H9 (cell line): Measurements from ENCODE around the gene PRPF19. TPM values are rescaled to one million over a fixed set of nuclear protein-coding genes. Genes with fewer than 3 reads are reported as not detected.
A peak's percentile ranks its signal among the peaks of the same experiment; 100 is the strongest.

ENCODE experiments used
- DNase-seq: peaks from one replicate; pipeline ENCODE4 v3.0.0-alpha.2; 2017
- H2AFZ ChIP-seq: one replicate; pipeline ENCODE4 v1.6.1; 2013; ENCODE audit warnings: mild to moderate bottlenecking, low read length, control low read depth, moderate library complexity
- H2AK5ac ChIP-seq: 2 replicates; pipeline ENCODE4 v1.6.1; 2013; ENCODE audit warnings: low read length, control low read depth, mixed read lengths; ENCODE audit not compliant: insufficient read length
- H2BK120ac ChIP-seq: one replicate; pipeline ENCODE4 v1.6.1; 2013; ENCODE audit warnings: low read depth, mild to moderate bottlenecking, low read length, control low read depth, inconsistent platforms; ENCODE audit not compliant: poor library complexity, severe bottlenecking
- H2BK12ac ChIP-seq: 2 replicates; pipeline ENCODE4 v1.6.1; 2013; ENCODE audit warnings: low read length, control low read depth, mixed read lengths, low read depth; ENCODE audit not compliant: insufficient read length
- H2BK15ac ChIP-seq: 2 replicates; pipeline ENCODE4 v1.6.1; 2013; ENCODE audit warnings: low read depth, low read length, control low read depth
- H2BK20ac ChIP-seq: one replicate; pipeline ENCODE4 v1.6.1; 2013; ENCODE audit warnings: low read depth, mild to moderate bottlenecking, low read length, control low read depth, inconsistent platforms; ENCODE audit not compliant: poor library complexity, severe bottlenecking
- H2BK5ac ChIP-seq: 2 replicates; pipeline ENCODE4 v1.6.1; 2013; ENCODE audit warnings: low read length, control low read depth, mixed read lengths; ENCODE audit not compliant: insufficient read length
- H3K14ac ChIP-seq: 2 replicates; pipeline ENCODE4 v1.6.1; 2013; ENCODE audit warnings: low read length, control low read depth; ENCODE audit not compliant: insufficient read depth
- H3K18ac ChIP-seq: 2 replicates; pipeline ENCODE4 v1.6.1; 2013; ENCODE audit warnings: low read depth, mild to moderate bottlenecking, mixed read lengths, low read length, control low read depth; ENCODE audit not compliant: insufficient read length
- H3K23ac ChIP-seq: 2 replicates; pipeline ENCODE4 v1.6.1; 2013; ENCODE audit warnings: low read length, control low read depth, mixed read lengths, low read depth; ENCODE audit not compliant: insufficient read length
- H3K23me2 ChIP-seq: 2 replicates; pipeline ENCODE4 v1.6.1; 2013; ENCODE audit warnings: low read depth, mild to moderate bottlenecking, mixed read lengths, low read length, control low read depth; ENCODE audit not compliant: insufficient read length, poor library complexity, severe bottlenecking
- H3K27ac ChIP-seq: 2 replicates; pipeline ENCODE4 v1.5.1; 2013; ENCODE audit warnings: low read length, control low read depth, mixed read lengths, low read depth; ENCODE audit not compliant: insufficient read length
- H3K27me3 ChIP-seq: 2 replicates; pipeline ENCODE4 v1.6.1; 2013; ENCODE audit warnings: low read length, control low read depth, inconsistent platforms; ENCODE audit not compliant: insufficient read depth
- H3K4ac ChIP-seq: 2 replicates; pipeline ENCODE4 v1.6.1; 2013; ENCODE audit warnings: low read depth, mild to moderate bottlenecking, control low read depth, inconsistent platforms, low read length, moderate library complexity
- H3K4me1 ChIP-seq: 2 replicates; pipeline ENCODE4 v1.6.1; 2013; ENCODE audit warnings: low read length, control low read depth, inconsistent platforms; ENCODE audit not compliant: insufficient read depth
- H3K4me2 ChIP-seq: 2 replicates; pipeline ENCODE4 v1.6.1; 2013; ENCODE audit warnings: low read length, control low read depth, mixed read lengths; ENCODE audit not compliant: insufficient read length, insufficient read depth
- H3K56ac ChIP-seq: 2 replicates; pipeline ENCODE4 v1.6.1; 2013; ENCODE audit warnings: low read depth, mild to moderate bottlenecking, mixed read lengths, low read length, control low read depth; ENCODE audit not compliant: insufficient read length
- H3K79me1 ChIP-seq: 2 replicates; pipeline ENCODE4 v1.6.1; 2013; ENCODE audit warnings: low read depth, mild to moderate bottlenecking, moderate library complexity, low read length, control low read depth, inconsistent platforms; ENCODE audit not compliant: insufficient read depth, poor library complexity, severe bottlenecking
- H3K79me2 ChIP-seq: 2 replicates; pipeline ENCODE4 v1.6.1; 2013; ENCODE audit warnings: low read length, control low read depth, inconsistent platforms; ENCODE audit not compliant: insufficient read depth
- H3K9ac ChIP-seq: 2 replicates; pipeline ENCODE4 v1.6.1; 2013; ENCODE audit warnings: low read length, control low read depth, mixed read lengths; ENCODE audit not compliant: insufficient read length; ENCODE audit errors: extremely low read depth
- H3K9me3 ChIP-seq: one replicate; pipeline ENCODE4 v1.6.1; 2013; ENCODE audit warnings: low read depth, low read length, inconsistent platforms; ENCODE audit not compliant: control insufficient read depth
- H3T11ph ChIP-seq: one replicate; pipeline ENCODE4 v1.6.1; 2013; ENCODE audit warnings: mild to moderate bottlenecking, low read length, control low read depth, inconsistent platforms
- H4K20me1 ChIP-seq: one replicate; pipeline ENCODE4 v1.6.1; 2013; ENCODE audit not compliant: control insufficient read depth, insufficient read length, insufficient read depth
- H4K5ac ChIP-seq: 2 replicates; pipeline ENCODE4 v1.6.1; 2013; ENCODE audit warnings: low read depth, mild to moderate bottlenecking, mixed read lengths, low read length, control low read depth; ENCODE audit not compliant: insufficient read length
- H4K8ac ChIP-seq: replicated peaks from 2 replicates; pipeline ENCODE4 v1.6.1; 2013; ENCODE audit warnings: low read length, control low read depth, mixed read lengths, low read depth; ENCODE audit not compliant: insufficient read length
- H4K91ac ChIP-seq: 2 replicates; pipeline ENCODE4 v1.6.1; 2013; ENCODE audit warnings: low read depth, mild to moderate bottlenecking, moderate library complexity, mixed read lengths, low read length, control low read depth; ENCODE audit not compliant: insufficient read length
- H3K27ac Mint-ChIP-seq, 3 experiments: 2 replicates in 2 of 3; 3 replicates in 1 of 3; pipeline ENCODE4 v1.8.0; 2020 to 2021; ENCODE audit warnings: mixed read lengths in 3 of 3, mild to moderate bottlenecking in 1 of 3, moderate library complexity in 1 of 3
- H3K27me3 Mint-ChIP-seq: 2 replicates; pipeline ENCODE4 v1.8.0; 2021; ENCODE audit warnings: low read depth, mild to moderate bottlenecking, moderate library complexity, mixed read lengths
- H3K36me3 Mint-ChIP-seq, 3 experiments: 2 replicates in 2 of 3; 3 replicates in 1 of 3; pipeline ENCODE4 v1.8.0; 2020 to 2021; ENCODE audit warnings: low read depth in 3 of 3, mixed read lengths in 3 of 3; ENCODE audit not compliant: insufficient read depth in 1 of 3
- H3K4me1 Mint-ChIP-seq, 2 experiments: 2 replicates each; pipeline ENCODE4 v1.8.0; 2020; ENCODE audit warnings: mixed read lengths in 2 of 2
- H3K4me3 Mint-ChIP-seq, 2 experiments: 2 replicates in 1 of 2; 3 replicates in 1 of 2; pipeline ENCODE4 v1.8.0; 2020 to 2021; ENCODE audit warnings: mild to moderate bottlenecking in 2 of 2, mixed read lengths in 2 of 2, moderate library complexity in 1 of 2
- H3K9me3 Mint-ChIP-seq, 2 experiments: 2 replicates in 1 of 2; 3 replicates in 1 of 2; pipeline ENCODE4 v1.8.0; 2020; ENCODE audit warnings: mild to moderate bottlenecking in 2 of 2, mixed read lengths in 2 of 2, moderate library complexity in 1 of 2
- CTCF ChIP-seq: fragments of 200-600 bp; sonication (generic); conservative IDR thresholded peaks from 3 replicates; pipeline ENCODE4 v1.8.0; 2021; ENCODE audit warnings: antibody characterized with exemption, mild to moderate bottlenecking
- WGBS: extraction: QIAGEN DNeasy Blood & Tissue Kit; methylation state at CpG from one replicate; pipeline ENCODE4 v1.1.7; 2013; ENCODE audit warnings: missing lambda C conversion rate, low lambda C conversion rate, mixed read lengths; ENCODE audit not compliant: insufficient read length; ENCODE audit errors: extremely low coverage; 5-methylcytosine and 5-hydroxymethylcytosine counted together
- long read RNA-seq: library from polyadenylated mRNA; unstranded; transcript quantifications from one replicate; pipeline ENCODE4 v2.0.0, GENCODE V29; 2020
- total RNA-seq: library from RNA; stranded (reverse); gene quantifications from 2 replicates; pipeline ENCODE4 v1.2.1, GENCODE V29; 2021

Gene PRPF19
- total RNA-seq, result 130 and 132 TPM in 2 replicates
- long read RNA-seq, partial matches to known transcripts, result 2 of 4 reads
- long read RNA-seq, other reads (novel, unspliced or antisense), result 2 of 4 reads

- H3K23me2 ChIP-seq, result peaks cover 5% of the 10 kb centered on the region
- no peak within 1 kb of the TSS for H3K4ac ChIP-seq
- peaks cover 3% of the 10 kb centered on the region; the same call in 1 of the 2 replicates for H3K4me1 ChIP-seq
- H3K9me3 ChIP-seq, result no peaks in the 10 kb centered on the region
- no peak within 1 kb of the TSS for H3K23ac ChIP-seq
- peaks cover 3 to 5% of the 10 kb centered on the region in 2 experiments; a peak in 4 of 5 replicates for H3K9me3 Mint-ChIP-seq
- no peak within 1 kb of the TSS for H2BK120ac ChIP-seq
- H2AFZ ChIP-seq, result peak within 1 kb of the TSS; percentile 69
- peak within 1 kb of the TSS; percentile 89 to 93 for H3K4me3 Mint-ChIP-seq
- H3K4me1 Mint-ChIP-seq, result peaks cover 7 to 21% of the 10 kb centered on the region in 2 experiments
- peaks cover 33% of the 10 kb centered on the region for H3K27me3 Mint-ChIP-seq
- peak within 1 kb of the TSS; percentile 58; the same call in 1 of the 2 replicates for H3K14ac ChIP-seq
- no peak within 1 kb of the TSS for H3K56ac ChIP-seq
- peak within 1 kb of the TSS; percentile 77 for H3K4me2 ChIP-seq
- peaks cover 13 to 24% (median 20%) of the 10 kb centered on the region in 3 experiments; a peak in 6 of 7 replicates for H3K36me3 Mint-ChIP-seq
- no peak within 1 kb of the TSS for H4K5ac ChIP-seq
- H4K91ac ChIP-seq, result no peak within 1 kb of the TSS
- H3K27ac Mint-ChIP-seq, result peak within 1 kb of the TSS; percentile 87 to 95 (median 88)
- H4K8ac ChIP-seq, result no peak within 1 kb of the TSS
- no CpG with 5 or more reads among the region's 75 CpGs for WGBS
- peak within 1 kb of the TSS; percentile 83 for H3K9ac ChIP-seq
- H3K27me3 ChIP-seq, result no peaks in the 10 kb centered on the region; the same call in 1 of the 2 replicates
- H3K27ac ChIP-seq, result no peak within 1 kb of the TSS
- H3T11ph ChIP-seq, result no peak within 1 kb of the TSS
- peak; percentile 98 for DNase-seq
- H4K20me1 ChIP-seq, result no peaks in the 10 kb centered on the region
- TF ChIP-seq CTCF, result no peak
- no peak within 1 kb of the TSS for H2BK12ac ChIP-seq
- H2BK15ac ChIP-seq, result no peak within 1 kb of the TSS
- no peak within 1 kb of the TSS for H2BK5ac ChIP-seq
- no peak within 1 kb of the TSS for H3K18ac ChIP-seq
- H3K79me2 ChIP-seq, result peaks cover 18% of the 10 kb centered on the region; the same call in 1 of the 2 replicates
- H2BK20ac ChIP-seq, result no peak within 1 kb of the TSS
- no peak within 1 kb of the TSS for H2AK5ac ChIP-seq
- peaks cover 5% of the 10 kb centered on the region for H3K79me1 ChIP-seq
These were observed at the start of gene PRPF19 for GRCh38 chr11:60906132-60906972. Gene PRPF19 (minus strand): TSS chr11:60906585. CDS start chr11:60906382, 203 bp downstream.
